Activated T-helper 9 cell treated with anti-CD3 and anti-CD28 coated beads, Interleukin-2, amount 50 U/mL, for 16 hours (primary cell): ENCODE data around the gene PAAF1.

Source experiments
- DNase-seq: peaks from one replicate; pipeline ENCODE4 v3.0.0-alpha.2; 2020; ENCODE audit warnings: low read depth

Gene PAAF1

DNA sequence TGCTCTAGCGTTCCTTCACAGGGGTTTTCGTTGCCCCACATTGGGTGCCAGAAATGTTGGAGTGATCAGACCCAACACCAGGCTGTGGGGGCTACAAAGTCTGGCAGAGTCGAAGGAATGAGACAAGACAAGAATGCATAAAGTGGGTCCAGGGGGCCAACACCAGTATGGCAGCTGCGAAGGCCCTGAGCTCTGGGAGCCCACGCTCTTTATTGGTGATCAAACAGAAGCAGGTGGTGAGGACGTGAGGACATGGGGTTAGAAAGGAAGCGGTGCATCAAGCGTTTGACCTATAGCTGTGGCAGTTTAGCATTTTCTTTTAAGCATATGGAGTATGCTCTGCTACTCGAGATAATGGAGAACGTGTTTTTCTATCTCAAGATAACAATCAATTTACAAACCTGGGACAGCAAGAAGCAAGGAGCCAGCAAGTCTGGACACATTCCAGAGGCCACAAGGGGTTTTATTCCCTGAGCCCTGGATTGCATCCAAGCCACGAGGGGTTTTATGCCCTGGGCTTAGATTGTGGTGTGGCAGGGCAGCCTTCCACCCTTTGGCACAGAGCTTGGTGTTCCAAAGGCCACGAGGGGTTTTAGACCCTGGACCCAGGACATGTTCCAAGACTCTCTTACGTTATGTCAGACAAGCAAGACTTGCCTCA is 70.1 kb downstream of the PAAF1 start:
- no peak for DNase-seq

DNA sequence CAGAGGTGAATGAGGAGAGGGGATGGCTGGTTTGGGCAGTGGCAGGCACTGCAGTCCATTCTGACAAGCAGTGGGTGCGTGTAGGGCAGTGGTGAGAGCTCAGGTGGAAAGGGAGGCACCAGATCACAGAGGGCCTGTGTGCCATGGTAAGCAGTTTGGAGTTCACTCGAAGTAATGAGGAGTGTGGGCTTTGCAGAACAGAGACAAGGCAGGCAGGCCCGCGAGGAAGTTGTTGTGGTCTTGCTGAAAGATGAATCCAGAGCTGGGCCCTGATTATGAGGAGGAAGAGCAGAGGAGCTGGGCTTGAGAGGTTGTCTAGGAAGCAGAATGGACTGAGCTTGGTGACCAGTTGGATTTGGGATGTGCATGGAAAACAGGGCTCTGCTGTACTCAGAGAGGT is 72.4 kb downstream of the PAAF1 start:
- DNase-seq, result no peak

DNA sequence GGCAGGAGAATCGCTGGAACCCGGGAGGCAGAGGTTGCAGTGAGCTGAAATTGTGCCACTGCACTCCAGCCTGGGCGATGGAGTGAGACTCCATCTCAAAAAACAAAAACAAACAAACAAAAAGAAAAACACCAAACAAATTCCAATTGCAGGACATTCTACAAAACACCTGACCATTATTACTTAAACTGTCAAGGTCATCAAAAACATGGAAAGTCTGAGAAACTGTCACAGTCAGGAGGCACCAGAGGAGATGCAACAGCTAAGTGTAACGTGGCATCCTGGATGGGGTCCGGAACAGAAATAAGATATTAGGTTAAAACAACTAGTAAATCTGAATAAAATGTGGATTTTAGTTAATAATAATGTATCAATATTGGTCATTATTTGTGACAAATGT is 73.1 kb downstream of the PAAF1 start:
- no peak for DNase-seq

DNA sequence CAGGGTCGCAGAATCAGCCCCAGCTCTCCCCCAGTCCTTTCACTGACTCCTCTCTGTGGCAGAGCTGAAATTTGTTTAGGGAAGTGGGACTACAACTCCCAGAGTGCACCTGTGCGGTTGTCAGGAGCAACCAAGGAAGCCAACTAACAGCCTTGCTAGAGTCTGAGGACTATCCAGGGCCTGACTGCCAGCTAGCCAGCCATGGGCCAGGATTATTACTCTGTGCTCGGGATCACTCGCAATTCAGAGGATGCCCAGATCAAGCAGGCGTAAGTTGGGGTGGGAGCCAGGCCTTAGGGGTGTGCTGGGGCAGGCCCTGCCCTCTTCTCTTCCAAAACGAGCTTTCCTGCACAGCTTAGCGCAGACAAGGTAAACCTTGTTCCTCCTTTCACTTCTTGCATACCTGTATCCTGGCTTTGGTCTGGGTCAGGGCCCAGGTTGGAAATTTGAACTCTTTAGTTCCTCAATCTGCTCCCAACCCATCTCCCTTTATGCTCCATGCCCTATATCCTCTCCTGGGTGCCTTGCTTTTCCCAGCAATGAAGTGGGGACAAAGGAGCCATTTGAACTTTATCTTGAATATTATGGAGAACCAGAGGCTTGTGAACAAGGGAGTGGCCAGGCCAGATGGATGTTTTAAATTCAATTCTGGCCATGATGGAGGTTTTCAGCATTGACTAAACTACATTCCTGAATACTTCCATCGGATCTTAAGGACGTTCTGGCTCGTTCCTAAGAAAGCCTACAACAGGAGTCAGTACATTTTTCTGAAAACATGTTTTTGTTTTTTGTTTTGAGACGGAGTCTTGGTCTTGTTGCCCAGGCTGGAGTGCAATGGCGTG is 74.3 kb downstream of the PAAF1 start, which contains the start of gene DNAJB13:
TSS of gene DNAJB13 (plus strand) at position 158 of the 842 bp plus-strand sequence. CDS start at position 202, 44 bp downstream.
- DNase-seq, result no peak

DNA sequence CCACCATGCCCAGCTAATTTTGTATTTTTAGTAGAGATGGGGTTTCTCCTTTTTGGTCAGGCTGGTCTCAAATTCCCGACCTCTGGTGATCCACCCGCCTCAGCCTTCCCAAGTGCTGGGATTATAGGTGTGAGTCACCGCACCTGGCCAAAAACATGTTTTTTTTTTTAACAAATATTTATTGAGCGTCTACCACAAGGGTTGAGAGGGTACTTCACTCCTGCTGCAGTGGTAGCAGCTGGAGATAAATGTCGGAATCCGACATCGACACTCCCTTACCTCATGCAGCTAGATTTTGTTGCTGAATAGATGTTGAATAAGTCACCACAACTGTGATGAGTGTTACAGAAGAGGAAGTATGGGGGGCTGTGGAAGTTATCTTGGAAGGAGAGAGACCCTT is 75.0 kb downstream of the PAAF1 start:
- DNase-seq, result no peak

DNA sequence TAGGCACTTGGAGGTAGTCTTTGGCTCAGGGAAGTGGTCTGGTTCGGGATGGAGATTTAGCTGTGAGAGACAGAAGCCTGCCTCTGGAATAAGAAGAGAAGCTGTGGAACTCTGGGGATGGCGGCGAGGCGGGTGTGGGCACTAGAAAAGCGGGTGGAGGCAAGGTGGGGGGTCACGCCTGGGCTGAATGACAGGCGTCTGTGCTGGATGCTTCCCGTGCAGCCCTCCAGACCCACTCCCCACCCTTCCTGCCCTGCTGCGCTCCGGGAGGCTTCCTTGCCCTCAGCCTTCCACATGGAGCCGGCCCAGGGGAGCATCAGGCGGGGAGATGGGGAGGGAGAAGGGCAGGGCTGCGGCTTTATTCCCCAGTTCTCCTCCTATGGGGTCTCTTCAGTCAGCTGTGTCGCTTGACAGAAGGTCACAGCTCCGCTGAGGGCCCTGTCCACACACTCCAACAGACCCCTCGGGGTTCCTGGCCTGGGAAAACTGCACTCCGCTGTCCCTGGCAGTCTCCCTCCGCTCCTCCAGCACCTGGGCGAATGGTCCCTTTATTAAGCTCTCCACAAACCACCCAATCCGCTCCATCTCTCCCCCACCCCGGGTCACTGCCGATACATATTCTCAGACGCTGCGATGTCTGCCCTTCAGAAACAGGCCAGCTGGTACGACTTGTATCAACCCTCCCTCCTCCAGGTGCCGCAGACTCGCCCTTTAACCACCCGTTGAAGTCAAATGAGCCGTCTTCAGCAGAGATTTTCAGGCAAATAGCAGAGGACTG is 80.3 kb downstream of the PAAF1 start:
- DNase-seq, result no peak

DNA sequence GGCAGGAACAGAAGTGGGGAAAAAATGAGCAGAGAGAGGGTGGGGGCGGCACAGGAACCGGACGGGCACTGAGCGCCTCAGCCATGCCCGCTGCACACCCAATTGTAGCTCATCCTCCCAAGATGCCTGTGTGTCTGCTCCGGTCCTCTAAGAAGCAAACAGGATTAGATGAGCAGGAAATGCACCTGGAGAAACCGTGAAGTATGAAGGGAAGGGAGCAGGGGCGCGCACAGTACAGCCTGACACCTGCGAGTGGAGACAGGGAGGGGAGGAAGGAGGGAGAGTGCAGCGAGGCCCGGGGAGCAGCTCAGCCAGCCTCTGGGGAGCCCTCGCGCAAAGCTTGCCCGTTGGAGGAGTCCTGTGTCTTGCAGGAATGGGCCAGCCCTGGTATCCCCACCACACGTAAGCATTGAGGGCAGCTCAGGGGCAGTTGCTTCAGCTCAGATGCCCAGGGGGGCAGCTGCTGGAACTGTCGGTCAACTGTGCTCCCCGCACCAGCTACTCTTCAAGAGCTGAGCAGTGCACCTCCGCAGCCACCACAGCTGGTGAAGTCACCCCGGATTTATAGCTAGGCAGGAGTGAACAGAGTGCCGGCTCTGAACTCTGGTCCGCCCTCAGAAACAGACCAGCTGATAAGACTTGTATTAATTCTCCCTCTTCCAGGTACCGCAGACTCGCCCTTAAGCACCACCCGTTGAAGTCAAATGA is 81.0 kb downstream of the PAAF1 start:
- DNase-seq, result no peak

DNA sequence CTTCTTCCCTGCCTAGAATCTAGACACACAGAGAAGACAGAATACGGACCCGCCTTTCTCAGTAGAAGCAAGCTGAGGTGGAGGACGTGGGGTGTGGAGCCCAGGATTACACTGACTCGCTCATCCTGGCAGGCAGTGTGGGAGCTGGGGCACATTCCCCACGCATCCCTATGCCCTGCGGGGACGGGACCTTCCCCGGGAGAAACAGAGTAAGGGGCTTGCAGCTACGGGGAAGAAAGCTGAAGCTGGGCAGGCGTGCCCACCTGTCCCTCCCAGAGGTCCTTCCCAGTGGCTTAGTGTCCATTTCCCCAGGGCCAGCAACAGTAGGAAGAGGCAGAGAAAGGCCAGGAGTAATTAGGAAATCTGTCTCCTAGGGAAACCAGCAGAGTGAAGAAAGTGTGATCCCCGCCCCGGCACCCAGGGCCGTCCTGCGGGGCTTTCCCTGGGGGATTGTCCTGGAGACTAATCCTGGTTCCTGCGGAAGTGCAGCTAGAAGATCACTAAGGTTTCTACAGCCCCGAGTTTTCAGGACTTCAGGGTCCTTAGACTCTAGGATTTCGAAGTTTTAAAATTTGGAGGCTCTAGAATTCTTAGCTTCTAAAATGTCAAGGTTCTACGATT is 81.8 kb downstream of the PAAF1 start:
- no peak for DNase-seq

DNA sequence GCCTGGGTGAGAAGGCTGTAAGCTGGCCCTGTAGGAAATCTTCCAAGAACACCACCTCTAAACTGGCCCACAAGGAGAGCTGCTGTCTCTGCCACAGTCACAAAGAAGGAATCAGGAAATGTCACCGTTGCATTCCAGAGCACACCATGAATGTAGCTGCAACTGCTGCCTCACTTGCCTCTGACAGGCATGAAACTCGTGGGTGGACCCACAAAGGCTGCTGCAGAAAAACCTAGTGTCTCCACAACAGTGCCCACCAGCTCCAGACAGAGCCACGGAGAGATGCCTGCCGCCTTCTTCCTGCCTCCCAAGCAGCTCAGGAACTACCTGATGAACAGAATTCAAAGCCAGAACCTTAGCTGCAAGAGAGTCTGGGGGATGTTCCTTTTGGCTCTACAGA is 84.5 kb downstream of the PAAF1 start:
- no peak for DNase-seq

DNA sequence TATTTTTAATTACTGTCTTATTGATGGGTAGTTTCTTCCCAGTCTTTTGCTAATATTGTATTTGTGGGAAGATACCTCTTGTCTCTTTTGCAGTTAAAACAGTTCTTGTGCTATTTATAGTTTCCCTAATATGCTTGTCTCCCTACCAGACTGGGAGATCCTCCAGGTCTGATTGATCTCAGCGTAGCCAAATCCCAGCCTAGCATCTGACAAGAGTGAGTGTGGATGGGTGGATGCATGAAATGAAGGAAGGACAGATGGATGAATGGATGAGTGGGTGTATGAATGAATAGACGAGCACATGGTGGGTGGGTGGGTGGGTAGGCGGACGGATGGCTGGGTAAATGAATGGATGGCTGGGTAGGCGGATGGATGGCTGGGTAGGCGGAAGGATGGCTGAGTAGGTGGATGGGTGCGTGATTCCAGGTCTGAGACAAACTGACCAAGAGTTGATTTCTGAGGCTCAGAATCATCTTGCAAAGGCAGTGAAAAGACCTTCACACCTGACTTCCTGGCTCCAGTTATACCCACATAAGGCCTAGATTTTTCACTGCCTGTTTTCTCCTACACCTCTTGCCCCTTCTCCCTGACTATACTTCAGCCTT is 85.4 kb downstream of the PAAF1 start:
- no peak for DNase-seq

DNA sequence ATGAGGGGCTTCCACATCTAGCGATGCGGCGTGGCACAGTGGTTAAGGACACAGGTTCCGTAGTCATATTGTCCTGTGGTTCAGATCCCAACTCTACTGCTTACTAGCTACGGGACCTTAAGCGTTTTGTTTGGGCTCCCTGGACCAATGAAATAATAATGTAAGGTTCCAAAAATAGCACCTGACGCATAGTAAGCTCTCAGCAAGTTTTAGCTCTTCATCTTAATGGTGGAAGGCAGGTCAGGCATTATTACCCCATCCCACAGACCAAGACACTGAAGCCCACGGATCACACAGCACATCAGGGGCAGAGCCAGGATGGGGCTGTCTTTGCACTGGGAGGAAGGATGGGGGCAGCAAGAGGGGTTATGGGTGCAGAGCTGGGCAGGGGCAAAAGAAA is 87.1 kb downstream of the PAAF1 start:
- no peak for DNase-seq

DNA sequence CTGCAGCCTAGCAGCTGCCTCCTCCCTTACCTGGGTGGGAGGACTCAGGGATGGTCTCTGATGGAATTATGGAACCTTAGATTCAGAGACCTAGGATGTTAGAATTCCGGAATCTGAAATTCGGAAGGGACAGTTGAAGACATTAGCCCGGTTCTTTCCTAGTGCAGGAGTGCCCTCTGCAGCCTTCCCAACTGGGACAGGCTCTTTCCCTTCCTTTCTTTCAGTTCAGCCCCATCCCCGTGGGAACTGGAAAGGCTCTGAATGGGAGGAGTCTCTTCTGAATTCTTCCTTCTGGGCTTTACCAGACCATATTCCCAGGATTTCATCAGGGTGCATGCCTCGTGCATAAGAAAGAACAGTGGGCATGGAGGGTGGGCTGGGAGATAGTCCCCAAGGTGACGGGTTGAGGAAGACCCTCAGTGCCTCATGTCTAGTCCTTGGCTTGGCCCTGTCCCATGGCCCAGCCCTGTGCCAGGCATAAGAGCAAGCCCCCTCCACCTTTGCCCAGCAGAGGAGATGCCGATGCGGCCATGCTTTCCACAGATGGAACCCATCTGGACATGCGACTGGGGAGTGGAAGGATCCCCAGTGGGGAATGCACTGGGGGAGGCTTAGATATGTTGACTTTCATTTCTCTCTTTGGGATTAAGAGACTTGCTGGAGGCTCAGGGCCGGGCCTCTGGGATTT is 88.4 kb downstream of the PAAF1 start:
- DNase-seq, result no peak

DNA sequence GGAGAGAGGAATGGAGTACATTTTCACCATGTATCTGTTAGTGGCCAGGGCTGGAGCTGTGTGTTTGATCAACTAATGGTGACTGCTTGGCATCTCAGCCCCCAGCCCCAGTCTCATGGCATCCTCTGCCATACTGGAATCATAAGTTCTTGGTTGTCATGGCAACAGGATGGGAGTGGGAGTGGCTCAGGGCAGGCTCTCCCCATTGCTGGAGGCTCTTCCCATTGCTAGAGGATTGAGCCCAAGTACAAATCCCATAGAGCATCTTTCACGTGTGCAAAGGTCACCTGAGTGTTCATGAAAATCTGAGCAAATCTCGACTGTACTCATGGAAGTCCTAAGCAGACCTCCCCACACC is 88.9 kb downstream of the PAAF1 start:
- no peak for DNase-seq

DNA sequence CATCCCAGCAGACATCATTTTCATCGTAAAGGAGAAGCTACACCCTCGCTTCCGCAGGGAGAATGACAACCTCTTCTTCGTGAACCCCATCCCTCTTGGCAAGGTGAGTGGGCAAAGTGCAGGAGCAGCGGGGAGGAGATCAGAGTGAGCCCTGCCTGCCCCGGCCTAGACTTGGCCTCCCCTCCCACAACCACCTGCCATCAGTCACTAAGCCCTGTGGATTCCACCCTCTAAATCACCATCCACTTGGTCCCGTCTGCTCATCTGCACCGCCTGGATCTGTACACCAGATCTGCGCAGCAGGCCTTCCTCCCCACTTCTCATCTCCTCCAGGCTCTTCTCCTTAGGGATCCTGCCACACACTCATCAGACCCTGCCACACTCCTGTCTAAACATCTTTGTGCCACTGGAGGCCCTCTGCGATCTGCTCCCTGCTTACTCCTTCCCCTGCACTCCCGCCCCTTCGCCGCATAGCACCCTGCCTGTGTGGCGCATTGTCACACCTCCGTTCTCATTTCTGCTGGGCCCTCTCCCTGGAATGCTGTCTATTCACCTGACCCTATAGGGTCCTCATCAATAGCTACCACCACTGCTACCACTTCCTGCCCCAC is 91.7 kb downstream of the PAAF1 start:
- DNase-seq, result no peak

DNA sequence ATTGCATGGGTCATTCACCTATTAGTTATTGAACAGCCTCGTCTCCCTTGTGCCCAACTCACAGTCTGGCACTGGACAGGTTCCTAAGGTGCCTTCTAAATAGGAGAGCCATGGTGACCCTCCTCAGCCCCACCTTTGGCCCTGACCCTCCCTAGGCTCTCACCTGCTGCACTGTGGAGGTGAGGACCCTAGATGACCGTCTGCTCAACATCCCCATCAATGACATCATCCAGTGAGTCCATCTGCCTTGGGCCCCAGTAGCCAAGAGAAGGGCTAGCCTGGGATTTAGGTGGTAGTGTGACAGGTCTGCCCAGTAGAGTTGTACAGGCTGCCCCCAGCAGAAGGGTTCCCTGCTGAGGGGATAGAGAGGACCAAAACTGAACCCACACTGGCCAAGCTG is 92.3 kb downstream of the PAAF1 start:
- no peak for DNase-seq

DNA sequence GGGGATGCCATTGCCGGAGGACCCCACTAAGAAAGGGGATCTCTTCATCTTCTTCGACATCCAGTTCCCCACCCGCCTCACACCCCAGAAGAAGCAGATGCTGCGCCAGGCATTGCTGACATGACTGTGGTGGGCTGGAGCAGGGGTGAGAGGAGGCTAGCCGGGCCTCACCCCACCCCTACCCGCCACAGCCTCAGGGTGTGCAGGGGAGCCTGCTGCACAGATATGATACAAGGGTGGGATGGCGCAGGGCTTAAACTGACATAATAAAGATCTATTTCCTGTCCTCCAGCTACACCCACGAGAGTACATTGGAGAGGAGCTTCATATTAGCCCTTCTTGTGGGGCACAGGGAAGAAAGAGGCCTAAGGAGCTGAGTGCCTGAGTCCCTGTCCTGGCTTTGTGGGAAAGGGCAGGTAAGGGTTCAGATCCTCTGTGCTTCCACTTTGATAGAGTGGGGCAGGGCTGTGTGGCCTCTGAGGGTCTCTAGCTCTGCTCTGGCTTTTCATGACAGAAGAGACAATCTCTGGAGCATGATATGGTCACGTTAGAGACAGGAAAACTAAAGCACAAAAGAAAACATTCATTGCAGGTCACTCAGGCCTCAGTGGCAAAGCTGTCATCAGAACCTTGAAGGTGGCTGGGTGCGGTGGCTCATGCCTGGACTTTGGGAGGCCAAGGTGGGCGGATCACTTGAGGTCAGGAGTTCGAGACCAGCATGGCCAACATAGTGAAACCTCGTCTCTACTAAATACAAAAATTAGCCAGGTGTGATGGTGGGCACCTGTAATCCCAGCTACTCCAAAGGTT is 93.4 kb downstream of the PAAF1 start:
- DNase-seq, result no peak

DNA sequence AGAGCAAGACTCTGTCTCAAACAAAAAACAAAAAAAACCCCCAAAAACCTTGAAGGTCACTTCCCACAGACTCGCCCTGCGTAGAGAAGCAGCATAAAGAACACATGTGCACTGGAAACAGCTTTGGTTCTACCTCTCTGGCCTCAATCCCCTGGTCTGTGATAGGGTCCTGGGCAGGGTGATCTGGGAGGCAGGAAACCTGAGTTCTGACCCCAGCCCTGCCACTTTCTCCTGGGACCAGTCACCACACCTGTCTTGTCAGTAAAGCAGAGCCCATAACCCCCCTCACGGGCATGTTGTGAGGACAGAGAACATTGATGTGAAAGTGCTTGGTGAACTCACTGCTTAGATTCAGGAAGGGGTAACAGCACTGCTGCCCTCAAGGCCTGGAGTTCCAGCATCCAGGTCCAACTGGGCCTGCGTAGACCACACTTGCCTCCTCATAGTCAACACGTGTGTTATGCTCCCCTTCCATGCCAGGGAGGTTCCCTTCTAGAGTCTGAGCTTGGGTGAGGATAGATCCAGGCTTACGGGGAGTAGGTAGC is 94.4 kb downstream of the PAAF1 start:
- DNase-seq, result no peak

DNA sequence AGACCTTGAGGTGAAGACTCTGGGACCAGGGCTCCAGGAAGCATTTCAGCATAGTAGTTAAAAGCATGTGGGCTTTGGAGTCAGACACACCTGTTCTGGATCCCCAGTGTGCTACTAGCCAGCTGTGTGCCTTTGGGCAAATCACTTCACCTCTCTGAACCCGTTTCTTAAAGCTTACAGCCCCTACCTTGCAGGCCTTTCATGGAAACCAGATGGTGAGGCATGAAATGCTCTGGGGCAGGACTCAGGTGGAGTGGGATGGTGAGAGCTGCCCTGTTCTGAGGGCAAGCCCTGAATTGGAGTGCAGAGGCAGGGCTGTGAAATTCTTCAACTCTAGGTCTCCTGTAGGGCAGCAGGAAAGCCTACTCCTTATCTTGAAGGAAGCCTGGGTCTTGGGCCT is 95.4 kb downstream of the PAAF1 start:
- DNase-seq, result no peak
